Ascending aorta (tissue), 2 donors: ENCODE data around the gene DNMT3A. TPM values are rescaled to one million over a fixed set of nuclear protein-coding genes. Genes with fewer than 3 reads are reported as not detected.

Source experiments
- DNase-seq, 2 donors: peaks; one replicate each; pipeline ENCODE4 v3.0.0-alpha.2; 2019; ENCODE audit warnings: low spot score in 2 of 2
- H3K27ac ChIP-seq, 2 donors: fragments of 200-600 bp; sonication (generic); one replicate each; pipeline ENCODE4 v1.5.1; 2016 to 2017; ENCODE audit warnings: mild to moderate bottlenecking in 1 of 2
- H3K27me3 ChIP-seq: fragments of 200-600 bp; sonication (generic); one replicate; pipeline ENCODE4 v1.5.1; 2017
- H3K36me3 ChIP-seq, 2 donors: fragments of 200-600 bp; sonication (generic); one replicate each; pipeline ENCODE4 v1.5.1; 2016
- H3K4me1 ChIP-seq, 2 donors: fragments of 200-600 bp; sonication (generic); one replicate each; pipeline ENCODE4 v1.5.1; 2016 to 2017; ENCODE audit warnings: mild to moderate bottlenecking in 1 of 2
- H3K4me3 ChIP-seq, 2 donors: fragments of 200-600 bp; sonication (generic); one replicate each; pipeline ENCODE4 v1.5.1; 2016 to 2017; ENCODE audit warnings: mild to moderate bottlenecking in 1 of 2
- H3K9me3 ChIP-seq, 2 donors: fragments of 200-600 bp; sonication (generic); one replicate each; pipeline ENCODE4 v1.5.1; 2016
- intact Hi-C: fragments of 100-400 bp; cut with DNase I; formaldehyde crosslinking; loops from one replicate; pipeline ENCODE4 v1.15.1; 2023
- total RNA-seq: library from RNA; depleted of rRNA; stranded (reverse); fragments of >200 nt; gene quantifications from one replicate; pipeline ENCODE4 v1.1.0, GENCODE V29; 2016
- TF ChIP-seq, protein P1 (sequence below), 3 experiments: fragments of 200-600 bp in 2 of 3; fragments of 450-650 bp in 1 of 3; sonication (generic) in 2 of 3; IDR thresholded peaks; one replicate each; pipeline ENCODE4 v1.5.1; 2016 to 2019; ENCODE audit warnings: antibody characterized with exemption in 3 of 3, mild to moderate bottlenecking in 1 of 3, moderate library complexity in 1 of 3

Gene DNMT3A
- total RNA-seq, 1 donor from 2014 or later = 33.6 TPM

DNA sequence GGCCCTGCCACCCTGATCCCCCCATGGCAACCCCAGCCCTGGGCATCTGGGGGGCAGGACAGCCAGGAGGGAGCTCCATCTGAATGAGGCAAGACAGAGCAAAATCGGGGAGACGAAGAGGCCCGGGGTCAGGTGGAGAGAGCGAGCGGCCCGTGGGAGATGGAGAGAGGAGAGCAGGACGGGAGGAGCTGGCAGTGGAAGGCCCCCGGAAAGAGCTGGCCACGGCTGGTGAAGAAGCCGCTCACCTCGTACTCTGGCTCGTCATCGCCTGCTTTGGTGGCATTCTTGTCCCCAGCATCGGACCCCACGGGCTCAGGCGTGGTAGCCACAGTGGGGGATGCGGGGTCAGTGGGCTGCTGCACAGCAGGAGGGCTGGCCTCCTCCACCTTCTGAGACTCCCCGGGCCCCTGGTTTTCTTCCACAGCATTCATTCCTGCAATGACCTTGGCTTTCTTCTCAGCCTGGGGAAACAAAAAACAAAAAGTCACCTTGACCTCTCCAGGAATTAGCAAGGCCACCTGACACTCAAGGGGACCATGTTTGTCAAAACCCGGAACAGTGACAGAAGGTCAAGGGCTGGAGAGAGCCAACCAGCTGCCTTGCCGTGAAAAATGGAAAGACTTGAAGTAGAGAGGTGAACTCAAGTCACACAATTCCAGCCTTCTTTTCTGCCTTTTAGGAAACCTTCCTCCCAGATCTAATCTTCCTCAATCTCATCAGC, 93.8 kb downstream of the DNMT3A start:
- Histone ChIP-seq H3K9me3 (no peaks in the 10 kb centered on the region), H3K36me3 (peaks cover 39 to 52% of the 10 kb centered on the region in 2 donors), H3K27ac (no peak overlapping the region), H3K4me1 (peaks cover 0 to 12% of the 10 kb centered on the region in 2 donors), H3K27me3 (no peaks in the 10 kb centered on the region), H3K4me3 (no peak overlapping the region)
- no peak for DNase-seq
- intact Hi-C loops = no loop called here
- TF ChIP-seq, protein P1, sequence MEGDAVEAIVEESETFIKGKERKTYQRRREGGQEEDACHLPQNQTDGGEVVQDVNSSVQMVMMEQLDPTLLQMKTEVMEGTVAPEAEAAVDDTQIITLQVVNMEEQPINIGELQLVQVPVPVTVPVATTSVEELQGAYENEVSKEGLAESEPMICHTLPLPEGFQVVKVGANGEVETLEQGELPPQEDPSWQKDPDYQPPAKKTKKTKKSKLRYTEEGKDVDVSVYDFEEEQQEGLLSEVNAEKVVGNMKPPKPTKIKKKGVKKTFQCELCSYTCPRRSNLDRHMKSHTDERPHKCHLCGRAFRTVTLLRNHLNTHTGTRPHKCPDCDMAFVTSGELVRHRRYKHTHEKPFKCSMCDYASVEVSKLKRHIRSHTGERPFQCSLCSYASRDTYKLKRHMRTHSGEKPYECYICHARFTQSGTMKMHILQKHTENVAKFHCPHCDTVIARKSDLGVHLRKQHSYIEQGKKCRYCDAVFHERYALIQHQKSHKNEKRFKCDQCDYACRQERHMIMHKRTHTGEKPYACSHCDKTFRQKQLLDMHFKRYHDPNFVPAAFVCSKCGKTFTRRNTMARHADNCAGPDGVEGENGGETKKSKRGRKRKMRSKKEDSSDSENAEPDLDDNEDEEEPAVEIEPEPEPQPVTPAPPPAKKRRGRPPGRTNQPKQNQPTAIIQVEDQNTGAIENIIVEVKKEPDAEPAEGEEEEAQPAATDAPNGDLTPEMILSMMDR (IDR thresholded peaks at IDR 0.05) = no peak

DNA sequence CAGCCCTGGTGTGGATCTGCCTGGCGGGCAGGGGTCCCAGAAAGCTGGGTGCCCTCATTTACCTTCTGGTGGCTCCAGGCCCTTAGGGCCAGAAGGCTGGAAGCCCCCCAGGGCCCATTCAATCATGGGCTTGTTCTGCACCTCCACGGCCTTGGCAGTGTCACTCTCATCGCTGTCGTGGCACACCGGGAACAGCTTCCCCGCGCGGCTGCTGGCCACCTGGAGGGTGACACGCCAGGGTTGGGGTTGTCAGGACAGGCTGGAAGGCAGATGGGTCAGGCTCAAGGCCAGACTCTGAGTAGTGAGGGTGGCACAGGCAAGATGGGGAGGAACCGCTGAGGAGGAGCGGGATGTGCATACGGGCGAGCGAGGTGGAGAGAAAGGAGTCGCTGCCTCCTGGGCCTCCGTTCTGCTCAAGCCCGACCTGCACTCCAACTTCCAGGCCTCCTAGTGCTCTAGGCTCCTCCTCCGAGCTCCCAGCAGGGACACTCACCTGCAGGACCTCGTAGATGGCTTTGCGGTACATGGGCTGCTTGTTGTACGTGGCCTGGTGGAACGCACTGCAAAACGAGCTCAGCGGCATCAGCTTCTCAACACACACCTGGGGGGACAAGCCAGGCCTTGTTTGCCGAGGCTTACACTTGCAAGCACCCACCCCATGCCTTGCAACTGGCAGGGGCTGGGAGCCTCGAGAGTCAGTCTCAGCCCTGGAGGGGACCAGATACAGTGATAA, 95.0 kb downstream of the DNMT3A start:
- no peak overlapping the region for H3K4me3 ChIP-seq
- DNase-seq = no peak
- H3K9me3 ChIP-seq = no peaks in the 10 kb centered on the region
- H3K27me3 ChIP-seq = no peaks in the 10 kb centered on the region
- intact Hi-C loops = no loop called here
- TF ChIP-seq, protein P1 (IDR thresholded peaks at IDR 0.05) = no peak
- H3K36me3 ChIP-seq = peaks cover 42 to 64% of the 10 kb centered on the region in 2 donors
- H3K4me1 ChIP-seq = peaks cover 0 to 6% of the 10 kb centered on the region in 2 donors
- no peak overlapping the region for H3K27ac ChIP-seq

DNA sequence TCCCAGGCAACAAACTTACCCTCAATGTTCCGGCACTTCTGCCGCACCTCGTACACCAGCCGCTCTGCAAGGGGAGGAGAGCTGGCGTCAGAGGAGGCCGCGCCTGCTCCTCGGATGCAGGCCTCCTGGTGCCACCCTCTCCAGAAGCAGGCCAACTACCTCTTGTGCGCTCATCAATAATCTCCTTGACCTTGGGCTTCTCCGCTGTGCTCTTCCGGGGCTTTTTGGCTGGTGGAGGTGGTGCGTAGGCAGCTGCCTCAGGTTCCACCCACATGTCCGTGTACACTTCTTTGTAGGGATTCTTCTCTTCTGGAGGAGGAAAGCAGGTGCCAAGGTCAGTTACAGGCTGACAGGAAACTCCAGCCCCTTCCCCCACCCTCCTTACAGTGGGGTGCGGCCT, 95.7 kb downstream of the DNMT3A start:
- Histone ChIP-seq H3K27me3 (no peaks in the 10 kb centered on the region), H3K9me3 (no peaks in the 10 kb centered on the region), H3K4me3 (no peak overlapping the region), H3K27ac (no peak overlapping the region), H3K4me1 (no peaks in the 10 kb centered on the region), H3K36me3 (peaks cover 48 to 71% of the 10 kb centered on the region in 2 donors)
- TF ChIP-seq, protein P1 (IDR thresholded peaks at IDR 0.05) = no peak
- DNase-seq = no peak
- intact Hi-C loops = no loop called here

DNA sequence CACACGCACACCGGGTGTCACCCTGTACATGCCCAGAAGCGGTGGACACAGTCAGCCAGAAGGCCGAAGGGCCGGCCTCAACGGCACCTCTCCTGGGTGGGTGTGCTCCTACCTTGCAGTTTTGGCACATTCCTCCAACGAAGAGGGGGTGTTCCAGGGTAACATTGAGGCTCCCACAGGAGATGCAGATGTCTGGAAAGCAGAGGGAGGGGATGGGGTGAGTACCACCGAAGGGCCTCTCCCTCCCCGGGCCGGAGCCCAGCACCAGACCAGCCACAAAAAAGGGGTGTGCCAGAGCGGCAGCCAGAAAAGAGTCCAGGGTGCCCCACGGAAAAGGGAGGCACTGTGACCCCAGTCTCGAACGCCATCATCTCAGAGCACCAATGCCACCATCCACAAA, 96.6 kb downstream of the DNMT3A start:
- Histone ChIP-seq H3K27me3 (no peaks in the 10 kb centered on the region), H3K36me3 (peaks cover 57 to 80% of the 10 kb centered on the region in 2 donors), H3K27ac (no peak overlapping the region), H3K9me3 (no peaks in the 10 kb centered on the region), H3K4me1 (no peaks in the 10 kb centered on the region), H3K4me3 (no peak overlapping the region)
- DNase-seq = no peak
- TF ChIP-seq, protein P1 (IDR thresholded peaks at IDR 0.05) = no peak
- intact Hi-C loops = no loop called here

DNA sequence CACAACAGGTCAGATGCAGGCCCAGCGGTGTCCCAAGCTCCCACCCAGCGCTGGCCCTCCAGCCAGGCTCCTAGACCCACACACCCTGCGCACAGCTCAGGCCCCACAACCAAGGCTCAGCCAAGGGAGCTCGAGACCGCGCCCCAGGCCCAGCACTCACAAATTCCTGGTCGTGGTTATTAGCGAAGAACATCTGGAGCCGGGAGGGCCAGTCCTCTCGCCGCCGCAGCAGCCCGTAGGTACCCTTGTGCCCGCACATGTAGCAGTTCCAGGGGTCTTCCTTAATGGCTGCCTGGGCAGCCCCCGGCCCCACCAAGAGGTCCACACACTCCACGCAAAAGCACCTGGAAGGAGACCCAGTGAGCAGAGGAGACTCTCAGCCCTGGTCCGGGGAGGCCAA, 97.7 kb downstream of the DNMT3A start:
- no peaks in the 10 kb centered on the region for H3K4me1 ChIP-seq
- DNase-seq = no peak
- intact Hi-C loops = no loop called here
- TF ChIP-seq, protein P1 (IDR thresholded peaks at IDR 0.05) = no peak
- peaks cover 69 to 91% of the 10 kb centered on the region in 2 donors for H3K36me3 ChIP-seq
- no peaks in the 10 kb centered on the region for H3K27me3 ChIP-seq
- no peaks in the 10 kb centered on the region for H3K9me3 ChIP-seq
- no peak overlapping the region for H3K4me3 ChIP-seq
- no peak overlapping the region for H3K27ac ChIP-seq
